Tibial artery (tissue), 4 donors: ENCODE measurements around the gene ABCB6.

Experiments
- DNase-seq, 2 donors: peaks; one replicate each; pipeline ENCODE4 v3.0.0-alpha.2; 2019
- H3K27ac ChIP-seq, 2 donors: fragments of 200-600 bp; sonication (generic) in 1 of 2; 1 replicate in 1 of 2; 2 replicates in 1 of 2; pipeline ENCODE4 v1.5.1; 2018 to 2019; ENCODE audit warnings: mild to moderate bottlenecking in 1 of 2
- H3K27me3 ChIP-seq, 2 donors: fragments of 200-600 bp; sonication (generic) in 1 of 2; one replicate each; pipeline versions ENCODE4 v1.5.1 to v1.6.0; 2016 to 2019
- H3K36me3 ChIP-seq, 3 donors: fragments of 200-600 bp; sonication (generic) in 2 of 3; one replicate each; pipeline ENCODE4 v1.5.1; 2016 to 2019; ENCODE audit warnings: mild to moderate bottlenecking in 2 of 3
- H3K4me1 ChIP-seq, 4 donors: fragments of 200-600 bp; sonication (generic) in 2 of 4; 1 replicate in 3 of 4; 2 replicates in 1 of 4; pipeline ENCODE4 v1.5.1; 2016 to 2019
- H3K4me3 ChIP-seq, 2 donors: fragments of 200-600 bp; sonication (generic) in 1 of 2; 1 replicate in 1 of 2; 2 replicates in 1 of 2; pipeline ENCODE4 v1.5.1; 2018 to 2019; ENCODE audit warnings: mild to moderate bottlenecking in 2 of 2
- H3K9me3 ChIP-seq, 3 donors: fragments of 200-600 bp; sonication (generic) in 1 of 3; one replicate each; pipeline ENCODE4 v1.5.1; 2016 to 2019
- CTCF ChIP-seq, 2 experiments: fragments of 200-600 bp in 1 of 2; fragments of 450-650 bp in 1 of 2; IDR thresholded peaks; one replicate each; pipeline ENCODE4 v1.5.1; 2017 to 2019; ENCODE audit warnings: antibody characterized with exemption in 2 of 2, mild to moderate bottlenecking in 1 of 2, moderate library complexity in 1 of 2
- intact Hi-C: fragments of 100-400 bp; cut with DNase I; formaldehyde crosslinking; loops from one replicate; pipeline ENCODE4 v1.15.0; 2023; ENCODE audit warnings: low total_unique reads

ABCB6 gene

GRCh38 chr2:219180961-219181360 is 37.8 kb downstream of the ABCB6 start:
- no peak for DNase-seq
- Histone ChIP-seq H3K4me3 (no peak overlapping the region), H3K9me3 (no peaks in the 10 kb centered on the region), H3K4me1 (peaks cover 4 to 19% (median 17%) of the 10 kb centered on the region in 4 donors), H3K27ac (no peak overlapping the region), H3K36me3 (peaks cover 47 to 55% (median 54%) of the 10 kb centered on the region in 3 donors), H3K27me3 (no peaks in the 10 kb centered on the region)
- no peak for TF ChIP-seq CTCF (IDR thresholded peaks at IDR 0.05)
- intact Hi-C loops = no loop called here

- no peak overlapping the region for H3K27ac ChIP-seq
- TF ChIP-seq CTCF (IDR thresholded peaks at IDR 0.05) = no peak
- no peak for DNase-seq
- H3K4me1 ChIP-seq = peaks cover 4 to 29% (median 28%) of the 10 kb centered on the region in 4 donors
- no peaks in the 10 kb centered on the region for H3K9me3 ChIP-seq
- H3K36me3 ChIP-seq = peaks cover 50 to 57% (median 55%) of the 10 kb centered on the region in 3 donors
- no peaks in the 10 kb centered on the region for H3K27me3 ChIP-seq
- intact Hi-C loops = loop anchor here (5.0 to 10.0 kb wide), 2 partner anchors 37 to 205 kb away; partner anchors contain the start of genes ABCB6 and DNPEP
- H3K4me3 ChIP-seq = no peak overlapping the region
Observed at GRCh38 chr2:219179601-219180465, 38.9 kb downstream of the ABCB6 start.

GRCh38 chr2:219178377-219179175 is 40.2 kb downstream of the ABCB6 start:
- Histone ChIP-seq H3K4me3 (peak overlapping the region; percentile 87 to 90), H3K27ac (peak overlapping the region; percentile 98), H3K27me3 (no peaks in the 10 kb centered on the region), H3K9me3 (no peaks in the 10 kb centered on the region), H3K4me1 (peaks cover 4 to 36% (median 33%) of the 10 kb centered on the region in 4 donors), H3K36me3 (peaks cover 53 to 61% (median 60%) of the 10 kb centered on the region in 3 donors)
- intact Hi-C loops = loop anchor here (5.0 to 10.0 kb wide), 2 partner anchors 39 to 206 kb away; partner anchors contain the start of genes ABCB6 and DNPEP
- TF ChIP-seq CTCF (IDR thresholded peaks at IDR 0.05) = peak in 1 of 2 experiments; percentile 1
- DNase-seq = peak in 1 of 2 donors; percentile 53

- Histone ChIP-seq H3K27ac (peak within 1 kb of the TSS; percentile 98), H3K4me3 (peak within 1 kb of the TSS; percentile 87 to 90), H3K36me3 (peaks cover 53 to 61% (median 60%) of the 10 kb centered on the region in 3 donors), H3K9me3 (no peaks in the 10 kb centered on the region), H3K4me1 (peaks cover 4 to 36% (median 33%) of the 10 kb centered on the region in 4 donors), H3K27me3 (no peaks in the 10 kb centered on the region)
- peak; percentile 94 for DNase-seq
- peak; percentile 22 to 53 for TF ChIP-seq CTCF (IDR thresholded peaks at IDR 0.05)
- intact Hi-C loops = loop anchor here (5.0 to 10.0 kb wide), 2 partner anchors 40 to 207 kb away; partner anchors contain the start of genes ABCB6 and DNPEP
Observed at GRCh38 chr2:219177552-219178376, 41.0 kb downstream of the ABCB6 start, which contains the start of gene RETREG2. TSS of gene RETREG2 (plus strand) at chr2:219178275. CDS start at chr2:219178353, 78 bp downstream.
